Glutamatergic neuron (in vitro differentiated cells): ENCODE results near the gene NUP62CL. TPM values are rescaled to one million over a fixed set of nuclear protein-coding genes. Genes with fewer than 3 reads are reported as not detected.

Source experiments
- DNase-seq: peaks from one replicate; pipeline ENCODE4 v3.0.0; 2022
- H3K27ac Mint-ChIP-seq: one replicate; pipeline ENCODE4 v1.8.0; 2020; ENCODE audit warnings: mild to moderate bottlenecking, mixed read lengths, inconsistent platforms; ENCODE audit not compliant: unreplicated experiment
- H3K27me3 Mint-ChIP-seq: one replicate; pipeline ENCODE4 v1.8.0; 2020; ENCODE audit warnings: mild to moderate bottlenecking, moderate library complexity, mixed read lengths, inconsistent platforms; ENCODE audit not compliant: unreplicated experiment
- H3K36me3 Mint-ChIP-seq: one replicate; pipeline ENCODE4 v1.8.0; 2020; ENCODE audit warnings: mild to moderate bottlenecking, mixed read lengths, inconsistent platforms; ENCODE audit not compliant: unreplicated experiment
- H3K4me1 Mint-ChIP-seq: one replicate; pipeline ENCODE4 v1.8.0; 2020; ENCODE audit warnings: mild to moderate bottlenecking, low read depth, mixed read lengths, inconsistent platforms; ENCODE audit not compliant: unreplicated experiment
- H3K4me3 Mint-ChIP-seq: one replicate; pipeline ENCODE4 v1.8.0; 2020; ENCODE audit warnings: mild to moderate bottlenecking, mixed read lengths, inconsistent platforms; ENCODE audit not compliant: unreplicated experiment
- H3K9me3 Mint-ChIP-seq: one replicate; pipeline ENCODE4 v1.8.0; 2020; ENCODE audit warnings: mild to moderate bottlenecking, moderate library complexity, mixed read lengths, inconsistent platforms; ENCODE audit not compliant: unreplicated experiment
- total RNA-seq: library from RNA; stranded (reverse); fragmentation: NEBNext Ultra II Directional; extraction: Animal tissue kit (Norgen Biotek cat#: 25700); gene quantifications from one replicate; pipeline ENCODE4 v1.2.1, GENCODE V29; 2021; ENCODE audit not compliant: unreplicated experiment
- TF ChIP-seq, protein P1 (sequence below): fragments of 200-600 bp; sonication (generic); IDR thresholded peaks from one replicate; pipeline ENCODE4 v1.5.0; 2021; ENCODE audit not compliant: partially characterized antibody, unreplicated experiment

Gene NUP62CL
- total RNA-seq, 1 donor from 2014 or later, result 1.6 TPM

DNA sequence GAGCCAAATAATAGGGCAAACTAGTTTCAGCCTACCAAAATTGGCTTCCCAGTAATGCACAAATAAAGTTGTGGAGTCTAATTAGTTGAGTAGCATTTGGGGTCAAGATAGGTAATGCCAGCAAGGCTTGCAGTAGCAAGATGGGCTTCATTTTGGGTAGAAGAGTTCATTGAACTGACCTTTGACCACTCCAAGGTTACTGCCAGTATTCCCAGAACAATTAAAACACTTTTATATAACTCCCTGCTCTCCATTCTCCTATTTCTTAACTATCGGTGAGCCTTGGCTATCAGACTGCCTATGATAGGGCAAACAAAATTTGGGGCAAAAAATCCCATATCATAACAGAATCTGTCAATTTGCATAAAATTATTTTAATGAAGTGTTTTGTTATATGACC is 7.2 kb upstream of the NUP62CL start:
- TF ChIP-seq, protein P1, sequence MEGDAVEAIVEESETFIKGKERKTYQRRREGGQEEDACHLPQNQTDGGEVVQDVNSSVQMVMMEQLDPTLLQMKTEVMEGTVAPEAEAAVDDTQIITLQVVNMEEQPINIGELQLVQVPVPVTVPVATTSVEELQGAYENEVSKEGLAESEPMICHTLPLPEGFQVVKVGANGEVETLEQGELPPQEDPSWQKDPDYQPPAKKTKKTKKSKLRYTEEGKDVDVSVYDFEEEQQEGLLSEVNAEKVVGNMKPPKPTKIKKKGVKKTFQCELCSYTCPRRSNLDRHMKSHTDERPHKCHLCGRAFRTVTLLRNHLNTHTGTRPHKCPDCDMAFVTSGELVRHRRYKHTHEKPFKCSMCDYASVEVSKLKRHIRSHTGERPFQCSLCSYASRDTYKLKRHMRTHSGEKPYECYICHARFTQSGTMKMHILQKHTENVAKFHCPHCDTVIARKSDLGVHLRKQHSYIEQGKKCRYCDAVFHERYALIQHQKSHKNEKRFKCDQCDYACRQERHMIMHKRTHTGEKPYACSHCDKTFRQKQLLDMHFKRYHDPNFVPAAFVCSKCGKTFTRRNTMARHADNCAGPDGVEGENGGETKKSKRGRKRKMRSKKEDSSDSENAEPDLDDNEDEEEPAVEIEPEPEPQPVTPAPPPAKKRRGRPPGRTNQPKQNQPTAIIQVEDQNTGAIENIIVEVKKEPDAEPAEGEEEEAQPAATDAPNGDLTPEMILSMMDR, result no peak
- no peaks in the 10 kb centered on the region for H3K27me3 Mint-ChIP-seq
- peaks cover 4% of the 10 kb centered on the region for H3K4me1 Mint-ChIP-seq
- no peak overlapping the region for H3K4me3 Mint-ChIP-seq
- no peaks in the 10 kb centered on the region for H3K9me3 Mint-ChIP-seq
- no peak for DNase-seq
- no peak overlapping the region for H3K27ac Mint-ChIP-seq
- no peaks in the 10 kb centered on the region for H3K36me3 Mint-ChIP-seq

DNA sequence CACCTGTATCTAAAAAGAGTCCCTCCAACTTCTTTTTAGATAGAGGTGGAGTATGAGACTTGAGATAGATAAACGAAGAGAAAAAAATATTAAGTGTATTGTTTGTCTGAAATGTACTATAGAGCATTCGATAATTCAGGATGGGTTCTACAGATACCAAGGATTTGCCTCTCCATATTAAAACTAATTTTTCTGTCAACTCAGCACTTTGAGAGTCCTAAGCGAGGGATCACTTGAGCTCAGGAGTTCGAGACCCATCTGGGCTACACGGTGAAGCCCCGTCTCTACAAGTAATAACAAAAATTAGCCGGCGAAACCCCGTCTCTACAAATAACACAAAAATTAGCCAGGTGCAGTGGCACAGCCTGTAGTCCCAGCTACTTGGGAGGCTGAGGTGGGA is 1.7 kb upstream of the NUP62CL start:
- Mint-ChIP-seq H3K27me3 (no peaks in the 10 kb centered on the region), H3K27ac (no peak overlapping the region), H3K9me3 (no peaks in the 10 kb centered on the region), H3K4me3 (no peak overlapping the region), H3K36me3 (no peaks in the 10 kb centered on the region), H3K4me1 (no peaks in the 10 kb centered on the region)
- DNase-seq, result no peak
- TF ChIP-seq, protein P1, result no peak

DNA sequence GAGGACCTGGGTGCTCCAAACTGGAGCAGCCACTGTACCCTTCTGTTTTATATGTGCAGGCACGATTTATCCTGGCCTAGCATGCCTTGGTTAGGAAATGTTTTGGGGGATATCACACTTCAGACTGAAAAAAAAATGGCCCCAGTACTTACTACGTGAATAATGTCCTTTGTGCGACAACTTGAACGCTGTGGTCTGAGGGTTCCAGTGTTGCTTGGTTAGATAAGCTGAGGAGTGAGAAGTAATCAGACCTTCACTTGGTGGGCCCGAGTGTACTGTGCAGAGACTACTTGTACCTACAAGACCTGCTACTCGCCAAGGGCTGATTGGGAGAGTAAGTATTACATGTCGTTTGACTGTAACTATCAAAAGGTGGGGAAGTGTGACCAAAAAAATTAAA is 856 bp upstream of the NUP62CL start:
- no peaks in the 10 kb centered on the region for H3K4me1 Mint-ChIP-seq
- no peaks in the 10 kb centered on the region for H3K27me3 Mint-ChIP-seq
- H3K36me3 Mint-ChIP-seq, result no peaks in the 10 kb centered on the region
- no peak overlapping the region for H3K27ac Mint-ChIP-seq
- H3K9me3 Mint-ChIP-seq, result no peaks in the 10 kb centered on the region
- TF ChIP-seq, protein P1, result no peak
- DNase-seq, result no peak
- no peak overlapping the region for H3K4me3 Mint-ChIP-seq

DNA sequence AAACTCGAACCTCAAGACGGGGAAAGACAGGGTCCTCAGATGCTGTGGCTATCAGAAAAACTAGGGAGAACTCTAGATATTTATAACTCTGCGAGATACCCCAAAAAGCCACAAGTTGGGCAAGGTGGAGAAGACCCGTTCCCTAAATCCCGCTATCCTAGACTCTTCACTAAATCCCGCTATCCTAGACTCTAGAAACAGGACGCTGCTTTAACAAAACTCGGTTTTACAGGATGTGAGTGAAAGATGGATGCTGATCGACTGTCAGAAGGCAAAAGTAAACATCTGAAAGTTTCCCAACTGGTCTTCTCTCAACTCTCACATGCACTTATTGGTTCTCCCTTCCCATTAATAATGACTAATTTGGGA is 448 bp upstream of the NUP62CL start:
- TF ChIP-seq, protein P1, result no peak
- Mint-ChIP-seq H3K27me3 (no peaks in the 10 kb centered on the region), H3K4me3 (peak overlapping the region; percentile 92), H3K36me3 (no peaks in the 10 kb centered on the region), H3K27ac (no peak overlapping the region), H3K9me3 (no peaks in the 10 kb centered on the region), H3K4me1 (no peaks in the 10 kb centered on the region)
- no peak for DNase-seq

DNA sequence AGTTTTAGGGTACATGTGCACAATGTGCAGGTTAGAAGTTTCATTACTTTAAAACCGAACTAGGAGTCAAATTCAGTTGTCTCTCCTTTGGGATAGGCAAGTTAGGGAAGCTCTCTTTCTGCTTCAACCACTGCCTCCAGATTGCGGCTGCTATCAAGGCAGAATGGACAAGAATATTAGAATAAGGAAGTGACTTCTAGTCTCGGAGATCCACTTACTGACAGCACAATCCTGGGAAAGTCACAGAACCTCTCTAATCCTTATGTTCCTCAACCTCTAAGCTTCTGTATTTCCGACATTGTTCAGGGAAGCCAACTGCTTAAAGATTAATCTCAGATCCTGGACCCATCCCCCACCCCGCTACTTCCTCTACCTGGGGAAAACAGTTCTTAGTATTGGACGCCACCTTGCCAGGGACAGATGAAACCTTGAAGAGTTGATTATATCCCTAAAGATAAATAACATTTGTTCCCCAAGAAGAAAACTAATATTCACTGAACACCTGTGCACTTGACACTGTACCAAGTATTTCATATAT is 2.1 kb downstream of the NUP62CL start:
- Mint-ChIP-seq H3K9me3 (no peaks in the 10 kb centered on the region), H3K4me3 (no peak overlapping the region), H3K27me3 (no peaks in the 10 kb centered on the region), H3K4me1 (no peaks in the 10 kb centered on the region), H3K27ac (no peak overlapping the region), H3K36me3 (no peaks in the 10 kb centered on the region)
- TF ChIP-seq, protein P1, result no peak
- no peak for DNase-seq
